IMR-90 (cell line): ENCODE measurements around the gene SEC16A.

Source experiments
- MAFK ChIP-seq: IDR thresholded peaks from 2 replicates; pipeline ENCODE4 v1.6.1; 2012; ENCODE audit warnings: low read depth, low read length, improper control_type of control experiment
- MAZ ChIP-seq: IDR thresholded peaks from 2 replicates; pipeline ENCODE4 v1.6.1; 2012; ENCODE audit warnings: low read depth, mild to moderate bottlenecking, low read length, improper control_type of control experiment, moderate library complexity, borderline replicate concordance
- POLR2A ChIP-seq: IDR thresholded peaks from 2 replicates; pipeline ENCODE4 v1.6.1; 2012; ENCODE audit warnings: mild to moderate bottlenecking, low read depth, low read length
- RCOR1 ChIP-seq: IDR thresholded peaks from 2 replicates; pipeline ENCODE4 v1.6.1; 2012; ENCODE audit warnings: mild to moderate bottlenecking, low read length, improper control_type of control experiment; ENCODE audit not compliant: insufficient replicate concordance
- RFX5 ChIP-seq: IDR thresholded peaks from 2 replicates; pipeline ENCODE4 v1.8.0; 2012; ENCODE audit warnings: low read depth, mild to moderate bottlenecking, low read length, moderate library complexity
- TF ChIP-seq, protein P1 (sequence below): conservative IDR thresholded peaks from 2 replicates; pipeline ENCODE4 v1.5.1; 2012; ENCODE audit warnings: mild to moderate bottlenecking, low read depth, low read length, improper control_type of control experiment

- TF ChIP-seq MAZ (no peak), POLR2A (no peak), MAFK (no peak), RCOR1 (no peak), RFX5 (no peak)
- TF ChIP-seq, protein P1, sequence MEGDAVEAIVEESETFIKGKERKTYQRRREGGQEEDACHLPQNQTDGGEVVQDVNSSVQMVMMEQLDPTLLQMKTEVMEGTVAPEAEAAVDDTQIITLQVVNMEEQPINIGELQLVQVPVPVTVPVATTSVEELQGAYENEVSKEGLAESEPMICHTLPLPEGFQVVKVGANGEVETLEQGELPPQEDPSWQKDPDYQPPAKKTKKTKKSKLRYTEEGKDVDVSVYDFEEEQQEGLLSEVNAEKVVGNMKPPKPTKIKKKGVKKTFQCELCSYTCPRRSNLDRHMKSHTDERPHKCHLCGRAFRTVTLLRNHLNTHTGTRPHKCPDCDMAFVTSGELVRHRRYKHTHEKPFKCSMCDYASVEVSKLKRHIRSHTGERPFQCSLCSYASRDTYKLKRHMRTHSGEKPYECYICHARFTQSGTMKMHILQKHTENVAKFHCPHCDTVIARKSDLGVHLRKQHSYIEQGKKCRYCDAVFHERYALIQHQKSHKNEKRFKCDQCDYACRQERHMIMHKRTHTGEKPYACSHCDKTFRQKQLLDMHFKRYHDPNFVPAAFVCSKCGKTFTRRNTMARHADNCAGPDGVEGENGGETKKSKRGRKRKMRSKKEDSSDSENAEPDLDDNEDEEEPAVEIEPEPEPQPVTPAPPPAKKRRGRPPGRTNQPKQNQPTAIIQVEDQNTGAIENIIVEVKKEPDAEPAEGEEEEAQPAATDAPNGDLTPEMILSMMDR, result no peak
Observed at GRCh38 chr9:136457326-136457725, 25.5 kb downstream of the SEC16A start.
